B cell (primary cell): ENCODE measurements around the gene TNFRSF12A. TPM values are rescaled to one million over a fixed set of nuclear protein-coding genes. Genes with fewer than 3 reads are reported as not detected.

Experiments
- ATAC-seq: fragments of 200-7000 bp; cut with Tn5 transposase; one replicate; pipeline ENCODE4 v1.10.0; 2021; ENCODE audit warnings: low read depth, mild to moderate bottlenecking, moderate number of reproducible peaks, moderate library complexity
- CTCF ChIA-PET: fragments of 350-600 bp; sonication (Branson Sonifier 250); formaldehyde crosslinking; loops from one replicate; lab custom pipeline; 2021; ENCODE audit warnings: antibody characterized with exemption, inconsistent platforms; lab: Charles Lee
- POLR2A ChIA-PET: fragments of 350-600 bp; sonication (Branson Sonifier 250); formaldehyde crosslinking; loops from one replicate; lab custom pipeline; 2021; ENCODE audit warnings: antibody characterized with exemption; lab: Charles Lee
- DNase-seq: peaks from one replicate; pipeline ENCODE4 v3.0.0; 2013
- H2AFZ ChIP-seq: 2 replicates; pipeline ENCODE4 v1.6.1; 2012; ENCODE audit warnings: mild to moderate bottlenecking, low read depth, low read length; ENCODE audit not compliant: insufficient read depth, poor library complexity, severe bottlenecking
- H3K27ac ChIP-seq, 2 donors: 1 replicate in 1 of 2; 2 replicates in 1 of 2; pipeline ENCODE4 v1.5.1; 2012 to 2013; ENCODE audit warnings: low read length in 2 of 2, mild to moderate bottlenecking in 2 of 2, moderate library complexity in 1 of 2
- H3K27me3 ChIP-seq, 4 experiments: fragments of 200-600 bp in 1 of 4; sonication (generic) in 1 of 4; replicated peaks in 1 of 4; 1 replicate in 2 of 4; 2 replicates in 2 of 4; pipeline versions ENCODE4 v1.6.1 to v1.7.0; 2013 to 2016; ENCODE audit warnings: low read length in 3 of 4, mild to moderate bottlenecking in 2 of 4, mixed read lengths in 1 of 4, moderate library complexity in 1 of 4; ENCODE audit not compliant: insufficient read depth in 4 of 4, control insufficient read depth in 3 of 4; ENCODE audit errors: control extremely low read depth in 1 of 4
- H3K36me3 ChIP-seq, 2 experiments: replicated peaks in 1 of 2; 1 replicate in 1 of 2; 2 replicates in 1 of 2; pipeline versions ENCODE4 v1.6.1 to v1.7.1; 2013; ENCODE audit warnings: low read length in 1 of 2; ENCODE audit not compliant: insufficient read depth in 2 of 2, control insufficient read depth in 1 of 2; ENCODE audit errors: control extremely low read depth in 1 of 2, extremely low read depth in 1 of 2
- H3K4me1 ChIP-seq, 2 donors: fragments of 200-600 bp in 1 of 2; sonication (generic) in 1 of 2; 1 replicate in 1 of 2; 2 replicates in 1 of 2; pipeline versions ENCODE4 v1.5.1 to v1.6.1; 2013 to 2017; ENCODE audit warnings: low read length in 2 of 2; ENCODE audit not compliant: control insufficient read depth in 2 of 2, insufficient read depth in 2 of 2
- H3K4me2 ChIP-seq: replicated peaks from 2 replicates; pipeline ENCODE3; 2012; ENCODE audit warnings: mild to moderate bottlenecking, low read depth, low read length; ENCODE audit not compliant: poor library complexity, severe bottlenecking
- H3K4me3 ChIP-seq, 5 experiments: fragments of 200-600 bp in 1 of 5; sonication (generic) in 1 of 5; 1 replicate in 3 of 5; 2 replicates in 2 of 5; pipeline versions ENCODE4 v1.5.1 to v1.7.0; 2011 to 2016; ENCODE audit warnings: low read length in 4 of 5, mild to moderate bottlenecking in 4 of 5, low read depth in 2 of 5, control low read depth in 1 of 5, moderate library complexity in 1 of 5; ENCODE audit not compliant: insufficient read depth in 1 of 5; ENCODE audit errors: control extremely low read depth in 1 of 5, extremely low read depth in 1 of 5
- H3K79me2 ChIP-seq: fragments of 200-600 bp; sonication (generic); one replicate; pipeline ENCODE4 v1.6.0; 2016; ENCODE audit warnings: low read length; ENCODE audit not compliant: control insufficient read depth, insufficient read depth
- H3K9ac ChIP-seq: fragments of 200-600 bp; sonication (generic); 2 replicates; pipeline ENCODE4 v1.6.1; 2017; ENCODE audit warnings: mild to moderate bottlenecking, low read length, moderate library complexity
- H3K9me3 ChIP-seq, 3 donors: one replicate each; pipeline versions ENCODE4 v1.6.1 to v1.7.1; 2013; ENCODE audit warnings: low read length in 2 of 3; ENCODE audit not compliant: control insufficient read depth in 2 of 3, insufficient read depth in 1 of 3; ENCODE audit errors: control extremely low read depth in 1 of 3
- H4K20me1 ChIP-seq: 2 replicates; pipeline ENCODE4 v1.6.0; 2012; ENCODE audit warnings: mild to moderate bottlenecking, low read length; ENCODE audit not compliant: insufficient read depth, control insufficient read depth, poor library complexity, severe bottlenecking
- H3K27ac Mint-ChIP-seq: one replicate; pipeline ENCODE4 v1.8.0; 2021; ENCODE audit warnings: mixed read lengths
- H3K27me3 Mint-ChIP-seq: one replicate; pipeline ENCODE4 v1.8.0; 2021; ENCODE audit warnings: mixed read lengths
- H3K4me1 Mint-ChIP-seq: one replicate; pipeline ENCODE4 v1.8.0; 2021; ENCODE audit warnings: mixed read lengths
- H3K4me3 Mint-ChIP-seq: one replicate; pipeline ENCODE4 v1.8.0; 2021; ENCODE audit warnings: mixed read lengths
- H3K9me3 Mint-ChIP-seq: one replicate; pipeline ENCODE4 v1.8.0; 2022; ENCODE audit warnings: mixed read lengths; ENCODE audit not compliant: insufficient read depth
- CTCF ChIP-seq: fragments of 200-600 bp; IDR thresholded peaks from one replicate; pipeline ENCODE4 v1.8.0; 2022; ENCODE audit warnings: antibody characterized with exemption, mild to moderate bottlenecking
- EZH2 ChIP-seq: IDR thresholded peaks from 2 replicates; pipeline ENCODE4 v1.6.1; 2012; ENCODE audit warnings: borderline replicate concordance, low read depth, mild to moderate bottlenecking, moderate library complexity, low read length; ENCODE audit not compliant: insufficient read depth, poor library complexity, severe bottlenecking
- WGBS: methylation state at CpG from one replicate; pipeline ENCODE4 v1.1.5; 2013; ENCODE audit warnings: missing lambda C conversion rate; ENCODE audit not compliant: insufficient coverage; 5-methylcytosine and 5-hydroxymethylcytosine counted together
- intact Hi-C: fragments of 100-400 bp; cut with micrococcal nuclease; formaldehyde crosslinking; loops from one replicate; pipeline ENCODE4 v1.10.0; 2022
- polyA plus RNA-seq: library from polyadenylated mRNA; depleted of rRNA; stranded (reverse); fragments of >200 nt; gene quantifications from 2 replicates; pipeline ENCODE4 v1.2.3, GENCODE V29; 2012
- total RNA-seq, 2 donors: library from RNA; stranded (reverse); fragments of 120-200 nt in 1 of 2; gene quantifications; 1 replicate in 1 of 2; 2 replicates in 1 of 2; pipeline versions ENCODE4 v1.2.3 to v1.2.4, GENCODE V29; 2013 to 2022

The TNFRSF12A gene
- total and polyA plus RNA-seq, 2 donors (not counting 1 experiment from before 2014, with no cell fraction given): 0.61 to 1.3 TPM

- Histone ChIP-seq H3K9ac (peak overlapping the region; percentile 70), H3K27me3 (peaks cover 0 to 19% (median 8%) of the 10 kb centered on the region in 4 experiments), H3K79me2 (peaks cover 8% of the 10 kb centered on the region), H3K27ac (no peak overlapping the region), H3K9me3 (peaks cover 0 to 4% (median 0%) of the 10 kb centered on the region in 3 donors), H3K4me1 (peaks cover 37 to 54% of the 10 kb centered on the region in 2 donors), H3K36me3 (peaks cover 0 to 3% of the 10 kb centered on the region in 2 experiments), H3K4me3 (peak overlapping the region; percentile 48 to 68 (median 59)), H4K20me1 (peaks cover 11% of the 10 kb centered on the region), H3K4me2 (peak overlapping the region; percentile 82), H2AFZ (peak overlapping the region; percentile 58)
- H3K9me3 Mint-ChIP-seq: no peaks in the 10 kb centered on the region
- ChIA-PET POLR2A (interaction anchor here (0.6 to 1.4 kb wide), 4 partner anchors 15 to 138 kb away, joined by 4 to 5 read pairs (median 4); no protein-coding TSS in a partner anchor), CTCF (interaction anchor here (1.5 to 6.9 kb wide), 5 partner anchors 8 to 109 kb away, joined by 5 to 61 read pairs (median 18); no protein-coding TSS in a partner anchor)
- TF ChIP-seq EZH2 (no peak), CTCF (no peak)
- ATAC-seq (no peak), DNase-seq (no peak)
- H3K27ac Mint-ChIP-seq: peak overlapping the region; percentile 88
- WGBS: 2% methylated on average over 50 of the region's 57 CpGs
- peaks cover 44% of the 10 kb centered on the region for H3K4me1 Mint-ChIP-seq
- intact Hi-C loops: loop anchor here (1.0 to 10.0 kb wide), 9 partner anchors 7 to 1716 kb away; partner anchors contain the start of genes PAQR4, SRRM2, UBE2I and ZNF174
- H3K27me3 Mint-ChIP-seq: peaks cover 9% of the 10 kb centered on the region
- peak overlapping the region; percentile 90 for H3K4me3 Mint-ChIP-seq
Measured at GRCh38 chr16:3020604-3021448, 658 bp downstream of the TNFRSF12A start.
